Activated naive CD8-positive, alpha-beta T cell treated with anti-CD3 and anti-CD28 coated beads, Interleukin-2, amount 50 U/mL, for 16 hours (primary cell): Measurements from ENCODE around the gene CHRFAM7A.
"Not testable (repeated sequence)": the region's sequence is repeated elsewhere in the genome, so short reads cannot be mapped to it uniquely, and the experiment has no call there.

ENCODE experiments used
- DNase-seq: peaks from one replicate; pipeline ENCODE4 v3.0.0-alpha.2; 2020; ENCODE audit warnings: low read depth, low spot score

Gene CHRFAM7A

DNA sequence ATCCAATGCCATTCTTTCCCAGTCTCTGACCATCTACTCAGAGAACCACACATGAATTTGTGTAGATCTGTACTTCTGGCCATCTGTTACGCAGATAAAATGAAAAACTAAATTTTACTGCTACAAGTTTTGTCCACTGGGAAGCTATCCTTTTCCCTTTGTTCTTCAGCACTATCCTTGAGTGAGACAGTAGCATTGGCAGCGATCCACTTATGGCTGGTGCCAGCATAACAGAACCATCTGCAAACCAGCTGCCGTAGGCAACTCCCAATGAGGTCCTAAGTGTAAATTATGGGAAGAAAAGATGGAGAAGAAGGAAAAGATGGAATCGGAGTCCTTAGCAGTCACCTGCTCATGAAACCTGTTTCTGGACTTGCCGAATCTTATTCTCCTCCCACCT is 72.3 kb downstream of the CHRFAM7A start:
- not testable (repeated sequence) for DNase-seq

DNA sequence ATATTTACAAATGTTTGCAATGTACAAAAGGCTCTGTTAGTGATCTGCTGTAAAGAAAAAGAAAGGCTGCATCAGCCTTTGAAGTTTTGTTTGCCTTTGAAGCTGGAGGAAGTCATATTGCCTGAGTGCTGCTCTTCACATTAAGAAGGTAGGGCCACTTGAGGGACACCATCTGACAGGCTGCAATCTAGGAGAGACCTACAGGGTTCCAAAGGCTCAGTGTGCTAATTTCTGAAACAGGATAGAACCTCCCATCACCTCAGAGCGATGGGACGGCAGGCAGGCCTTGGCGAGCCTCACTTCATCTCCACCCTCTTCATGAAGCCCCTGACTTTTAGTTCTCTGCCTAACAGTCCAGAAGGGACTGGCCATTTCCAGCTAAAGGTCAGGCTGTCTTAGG is 77.6 kb downstream of the CHRFAM7A start:
- not testable (repeated sequence) for DNase-seq

DNA sequence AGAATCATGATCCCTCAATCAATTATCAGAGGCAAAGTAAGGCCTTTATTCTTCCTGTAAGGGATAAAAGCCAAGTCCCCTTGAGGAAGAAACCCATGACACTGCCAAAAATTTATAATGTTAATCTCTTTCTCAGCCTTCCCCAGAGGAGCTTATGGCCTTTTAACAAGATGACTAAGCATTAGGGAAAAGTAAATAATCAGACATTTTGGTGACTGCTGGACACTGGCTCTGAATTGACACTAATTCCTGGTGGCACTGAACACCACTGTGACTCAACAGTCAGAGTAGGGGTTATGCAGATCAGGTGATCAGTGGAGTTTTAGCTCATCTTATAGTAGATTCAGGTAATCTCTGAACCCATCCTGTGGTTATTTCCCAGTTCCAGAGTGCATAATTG is 82.8 kb downstream of the CHRFAM7A start:
- not testable (repeated sequence) for DNase-seq
